GM13976 (cell line): ENCODE data around the gene C3orf22.

Source experiments
- DNase-seq: peaks from one replicate; pipeline ENCODE4 v3.0.0; 2012; ENCODE audit warnings: low spot score
- in situ Hi-C: fragments of 300-500 bp; cut with MboI; formaldehyde crosslinking; loops from one replicate; pipeline ENCODE4 v1.12.0; 2022; ENCODE audit warnings: low sequenced_read_pairs, mixed read lengths, inconsistent platforms; ENCODE audit not compliant: unreplicated experiment
- TF ChIP-seq, protein P1 (sequence below): IDR thresholded peaks from 2 replicates; pipeline ENCODE4 v1.5.1; 2012; ENCODE audit warnings: borderline replicate concordance, mild to moderate bottlenecking; ENCODE audit not compliant: insufficient read depth; ENCODE audit errors: extremely low read depth, missing control alignments, control extremely low read depth

The C3orf22 gene

DNA sequence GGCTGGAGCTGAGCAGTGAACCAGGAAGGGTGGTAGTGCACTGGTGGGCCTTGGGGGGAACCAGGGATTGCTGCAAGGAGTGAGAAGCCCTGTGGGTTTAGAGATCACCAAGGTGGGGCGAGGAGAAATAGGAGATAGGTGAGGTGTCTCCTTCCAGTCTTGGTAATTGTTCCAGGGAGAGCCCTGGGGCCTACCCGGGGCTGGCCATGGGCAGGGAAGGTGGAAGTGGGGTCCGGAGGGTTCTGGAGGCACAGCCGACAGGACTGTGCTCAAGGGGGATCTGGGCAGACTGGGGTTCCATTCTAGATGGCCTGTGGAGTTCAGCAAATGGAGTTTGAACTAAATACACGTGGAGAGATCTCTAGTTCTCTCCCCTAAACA lies 30.3 kb downstream of the C3orf22 start:
- TF ChIP-seq, protein P1, sequence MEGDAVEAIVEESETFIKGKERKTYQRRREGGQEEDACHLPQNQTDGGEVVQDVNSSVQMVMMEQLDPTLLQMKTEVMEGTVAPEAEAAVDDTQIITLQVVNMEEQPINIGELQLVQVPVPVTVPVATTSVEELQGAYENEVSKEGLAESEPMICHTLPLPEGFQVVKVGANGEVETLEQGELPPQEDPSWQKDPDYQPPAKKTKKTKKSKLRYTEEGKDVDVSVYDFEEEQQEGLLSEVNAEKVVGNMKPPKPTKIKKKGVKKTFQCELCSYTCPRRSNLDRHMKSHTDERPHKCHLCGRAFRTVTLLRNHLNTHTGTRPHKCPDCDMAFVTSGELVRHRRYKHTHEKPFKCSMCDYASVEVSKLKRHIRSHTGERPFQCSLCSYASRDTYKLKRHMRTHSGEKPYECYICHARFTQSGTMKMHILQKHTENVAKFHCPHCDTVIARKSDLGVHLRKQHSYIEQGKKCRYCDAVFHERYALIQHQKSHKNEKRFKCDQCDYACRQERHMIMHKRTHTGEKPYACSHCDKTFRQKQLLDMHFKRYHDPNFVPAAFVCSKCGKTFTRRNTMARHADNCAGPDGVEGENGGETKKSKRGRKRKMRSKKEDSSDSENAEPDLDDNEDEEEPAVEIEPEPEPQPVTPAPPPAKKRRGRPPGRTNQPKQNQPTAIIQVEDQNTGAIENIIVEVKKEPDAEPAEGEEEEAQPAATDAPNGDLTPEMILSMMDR, result no peak
- in situ Hi-C loops, result no loop called here
- DNase-seq, result no peak

DNA sequence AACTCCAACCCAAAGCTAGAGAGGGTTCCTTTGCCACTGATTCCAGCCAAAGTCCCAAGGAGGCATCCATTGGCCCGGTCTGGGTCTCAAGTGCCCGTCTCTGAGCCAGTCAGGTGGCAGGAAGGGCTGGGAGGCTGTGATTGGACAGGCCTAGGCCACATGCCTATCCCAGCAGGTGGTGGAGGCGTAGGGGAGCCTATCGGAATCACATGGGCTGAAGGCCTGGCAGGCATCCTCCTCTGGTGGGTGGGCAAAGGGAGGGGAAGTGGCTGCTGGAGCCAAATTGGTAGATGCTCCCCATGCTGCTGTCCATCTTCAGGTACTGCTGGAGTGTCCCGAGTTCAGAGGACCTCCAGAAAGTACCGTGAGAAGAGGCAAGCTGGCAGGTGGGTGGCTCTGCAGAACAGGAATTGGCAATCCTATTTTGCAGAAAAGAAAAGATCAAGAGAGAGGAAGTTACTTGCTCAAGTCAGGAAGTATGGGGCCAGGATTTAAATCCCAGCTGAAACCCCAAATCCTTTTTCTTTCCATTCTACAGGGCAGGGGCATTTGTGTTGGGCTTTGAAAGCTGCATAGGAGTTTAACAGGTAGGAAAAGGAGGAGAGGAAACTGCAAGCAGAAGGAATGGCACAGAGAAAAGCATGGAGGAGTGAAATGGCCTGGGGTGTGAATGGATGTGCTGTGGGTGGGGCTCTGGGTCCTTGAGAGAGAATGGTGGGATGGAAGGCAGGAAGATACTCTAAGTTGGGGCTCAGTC lies 31.1 kb downstream of the C3orf22 start:
- in situ Hi-C loops, result no loop called here
- no peak for DNase-seq
- TF ChIP-seq, protein P1, result no peak

DNA sequence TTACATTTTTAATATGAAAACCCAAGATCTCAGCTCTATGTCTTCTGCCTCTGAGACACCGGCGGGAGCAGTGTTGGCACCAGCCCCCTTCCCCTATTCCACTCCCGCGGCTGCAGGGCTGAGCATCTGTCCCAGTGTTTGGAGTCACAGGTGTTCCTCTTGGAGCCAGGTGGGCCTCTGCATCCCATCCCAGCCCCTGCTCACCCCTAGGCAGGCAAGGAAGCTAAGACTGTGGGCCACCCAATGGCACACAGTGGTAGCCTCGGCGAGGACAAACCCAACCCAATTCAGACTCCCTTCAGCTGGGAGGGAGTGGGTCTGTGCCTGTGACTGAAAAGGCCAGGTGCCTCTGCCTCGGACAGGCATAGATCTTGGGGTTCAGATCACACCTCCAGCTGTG lies 31.7 kb downstream of the C3orf22 start:
- in situ Hi-C loops, result no loop called here
- DNase-seq, result no peak
- TF ChIP-seq, protein P1, result no peak

DNA sequence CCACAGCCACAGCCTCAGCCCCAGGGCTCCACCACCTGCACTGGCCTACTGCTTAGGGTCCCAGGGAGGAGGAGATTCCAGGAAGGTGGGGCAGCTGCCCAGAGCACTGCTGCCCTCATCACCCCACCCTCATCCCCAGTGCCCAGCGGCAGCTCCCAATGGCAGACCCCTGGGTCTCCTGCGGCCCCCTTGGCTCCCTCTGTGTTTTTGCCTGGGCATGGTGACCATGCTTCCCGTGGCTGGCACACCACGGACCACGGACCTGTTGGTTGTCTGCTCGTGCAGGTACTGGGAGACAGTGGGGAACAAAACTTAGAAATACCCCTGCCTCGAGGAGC lies 32.1 kb downstream of the C3orf22 start:
- TF ChIP-seq, protein P1, result no peak
- DNase-seq, result no peak
- in situ Hi-C loops, result no loop called here

DNA sequence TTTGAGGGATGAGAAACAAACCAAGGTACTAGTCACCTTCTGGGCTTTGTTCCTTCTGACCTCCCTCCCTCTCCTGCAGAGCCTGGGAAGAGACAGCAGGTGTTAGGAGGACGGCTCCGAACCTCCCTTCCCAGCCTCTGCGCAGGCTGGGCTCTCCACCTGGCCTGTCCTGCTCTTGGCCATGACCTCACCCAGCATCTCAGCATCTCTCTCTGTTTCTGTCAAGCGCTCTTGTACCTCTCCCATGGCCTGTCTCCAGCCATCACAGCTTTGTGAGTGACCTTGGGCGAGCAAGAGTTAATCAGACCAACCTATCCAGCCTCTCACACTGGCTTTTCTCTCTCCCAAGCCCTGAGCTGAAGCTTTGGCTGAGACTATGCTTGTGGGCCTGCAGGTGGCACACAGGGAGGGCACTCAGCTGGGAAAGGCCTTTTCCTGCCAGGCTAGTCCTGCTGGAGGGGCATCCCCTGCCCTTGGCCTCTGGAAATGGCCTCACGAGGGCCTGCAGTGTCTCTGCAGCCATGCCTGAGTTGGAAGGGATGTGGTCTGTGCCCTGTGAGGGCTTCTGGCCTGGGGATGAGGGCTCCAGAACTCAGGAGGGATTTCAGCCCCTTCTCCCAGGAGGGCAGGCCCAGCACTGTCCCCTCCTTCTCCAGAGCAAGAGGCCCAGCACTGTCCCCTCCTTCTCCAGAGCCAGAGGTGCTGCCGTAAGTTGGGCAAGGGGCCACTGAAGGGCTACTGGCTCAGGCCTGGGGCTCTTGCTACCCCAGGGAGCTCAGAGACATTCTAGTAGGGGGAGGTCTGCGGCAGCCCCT lies 32.7 kb downstream of the C3orf22 start:
- DNase-seq, result no peak
- TF ChIP-seq, protein P1, result no peak
- in situ Hi-C loops, result no loop called here

DNA sequence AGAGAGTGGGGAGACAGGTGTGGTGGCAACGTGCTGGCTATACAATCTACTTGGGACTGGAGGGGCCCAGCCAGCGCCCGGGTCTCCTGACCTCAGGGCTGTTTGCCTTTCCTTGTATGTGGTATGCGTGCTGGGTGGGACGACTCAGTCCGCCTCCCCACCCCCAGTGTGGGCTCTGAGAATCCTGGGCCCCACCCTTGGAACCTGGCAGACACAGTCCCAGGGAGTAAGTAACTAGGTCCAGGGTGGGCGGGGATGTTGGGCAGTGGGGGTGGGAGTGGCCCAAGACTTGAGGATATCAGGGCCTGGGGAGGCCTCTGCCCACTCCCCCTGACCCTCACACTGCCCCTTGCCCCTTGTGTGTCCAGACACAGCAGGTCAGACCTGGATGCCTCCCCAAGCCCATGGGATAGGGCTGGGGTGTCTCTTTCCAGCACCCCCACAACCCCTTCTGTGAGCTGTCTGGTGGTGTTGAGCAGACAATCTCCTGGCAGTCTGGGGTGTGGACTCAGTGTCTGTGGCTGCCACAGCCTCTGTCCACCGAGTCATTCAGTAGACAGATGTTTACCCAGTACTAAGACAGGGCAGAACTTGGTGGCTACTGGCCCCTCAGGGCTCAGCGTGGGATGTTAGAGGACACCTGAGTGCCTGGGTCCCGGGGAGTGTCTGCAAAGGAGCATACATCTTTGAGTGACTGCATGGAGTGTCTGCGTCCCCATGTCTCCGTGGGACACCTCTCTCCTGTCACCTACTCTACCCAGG lies 33.5 kb downstream of the C3orf22 start:
- in situ Hi-C loops, result no loop called here
- no peak for DNase-seq
- TF ChIP-seq, protein P1, result no peak
